CD14-positive monocyte (primary cell): ENCODE data around the gene FOS. TPM values are rescaled to one million over a fixed set of nuclear protein-coding genes. Genes with fewer than 3 reads are reported as not detected.
A peak's percentile ranks its signal among the peaks of the same experiment; 100 is the strongest.

ENCODE experiments used
- DNase-seq, 3 donors: peaks; one replicate each; pipeline ENCODE4 v3.0.0-alpha.2; 2011 to 2022
- H2AFZ ChIP-seq: 2 replicates; pipeline ENCODE4 v1.6.0; 2012; ENCODE audit warnings: mild to moderate bottlenecking, low read depth, low read length, inconsistent platforms; ENCODE audit not compliant: insufficient read depth, poor library complexity, severe bottlenecking
- H3K27ac ChIP-seq, 2 donors: 1 replicate in 1 of 2; 2 replicates in 1 of 2; pipeline ENCODE4 v1.5.1; 2012 to 2013; ENCODE audit warnings: low read length in 2 of 2, control low read depth in 1 of 2, inconsistent platforms in 1 of 2, low read depth in 1 of 2, mild to moderate bottlenecking in 1 of 2
- H3K27me3 ChIP-seq, 2 donors: one replicate each; pipeline versions ENCODE4 v1.6.0 to v1.6.1; 2011 to 2013; ENCODE audit warnings: low read length in 2 of 2; ENCODE audit not compliant: control insufficient read depth in 2 of 2, insufficient read depth in 2 of 2
- H3K36me3 ChIP-seq, 2 donors: replicated peaks in 1 of 2; 1 replicate in 1 of 2; 2 replicates in 1 of 2; pipeline versions ENCODE4 v1.5.1 to v1.6.1; 2012 to 2013; ENCODE audit warnings: low read length in 2 of 2, control low read depth in 1 of 2, inconsistent platforms in 1 of 2, mild to moderate bottlenecking in 1 of 2; ENCODE audit not compliant: insufficient read depth in 2 of 2, control insufficient read depth in 1 of 2
- H3K4me1 ChIP-seq, 2 donors: 1 replicate in 1 of 2; 2 replicates in 1 of 2; pipeline versions ENCODE4 v1.5.1 to v1.6.1; 2012 to 2013; ENCODE audit warnings: low read length in 2 of 2, control low read depth in 1 of 2, inconsistent platforms in 1 of 2, mild to moderate bottlenecking in 1 of 2, moderate library complexity in 1 of 2; ENCODE audit not compliant: insufficient read depth in 2 of 2, control insufficient read depth in 1 of 2
- H3K4me2 ChIP-seq: replicated peaks from 2 replicates; pipeline ENCODE3; 2012; ENCODE audit warnings: low read length, moderate library complexity, mild to moderate bottlenecking; ENCODE audit not compliant: poor library complexity, severe bottlenecking; ENCODE audit errors: extremely low read depth
- H3K4me3 ChIP-seq, 3 experiments: fragments of 200-600 bp in 1 of 3; sonication (generic) in 1 of 3; replicated peaks in 1 of 3; 1 replicate in 2 of 3; 2 replicates in 1 of 3; pipeline ENCODE4 v1.5.1; 2011 to 2013; ENCODE audit warnings: low read length in 3 of 3, mild to moderate bottlenecking in 3 of 3, control low read depth in 2 of 3, low read depth in 2 of 3, inconsistent platforms in 1 of 3, moderate library complexity in 1 of 3
- H3K79me2 ChIP-seq: 2 replicates; pipeline ENCODE4 v1.6.0; 2012; ENCODE audit warnings: mild to moderate bottlenecking, control low read depth, inconsistent platforms, low read length, moderate library complexity; ENCODE audit not compliant: insufficient read depth
- H3K9ac ChIP-seq: 2 replicates; pipeline ENCODE4 v1.6.0; 2017; ENCODE audit warnings: low read length, mild to moderate bottlenecking; ENCODE audit not compliant: insufficient read depth, poor library complexity, severe bottlenecking
- H3K9me3 ChIP-seq, 2 donors: replicated peaks in 1 of 2; 1 replicate in 1 of 2; 2 replicates in 1 of 2; pipeline versions ENCODE4 v1.5.1 to v1.6.1; 2012 to 2013; ENCODE audit warnings: low read length in 2 of 2, control low read depth in 1 of 2; ENCODE audit not compliant: control insufficient read depth in 1 of 2, insufficient read depth in 1 of 2
- H4K20me1 ChIP-seq: 2 replicates; pipeline ENCODE4 v1.6.0; 2012; ENCODE audit warnings: mild to moderate bottlenecking, low read length, control low read depth, moderate library complexity; ENCODE audit not compliant: insufficient read depth
- H3K27ac Mint-ChIP-seq, 7 donors: one replicate each; pipeline ENCODE4 v1.8.0; 2020; ENCODE audit warnings: mild to moderate bottlenecking in 7 of 7, mixed read lengths in 7 of 7, moderate library complexity in 6 of 7, inconsistent platforms in 2 of 7
- H3K27me3 Mint-ChIP-seq, 3 donors: one replicate each; pipeline ENCODE4 v1.8.0; 2021 to 2022; ENCODE audit warnings: low read depth in 3 of 3, mild to moderate bottlenecking in 3 of 3, mixed read lengths in 3 of 3, moderate library complexity in 3 of 3, inconsistent platforms in 1 of 3
- H3K36me3 Mint-ChIP-seq, 2 donors: one replicate each; pipeline ENCODE4 v1.8.0; 2020; ENCODE audit warnings: mixed read lengths in 2 of 2, inconsistent platforms in 1 of 2, mild to moderate bottlenecking in 1 of 2
- H3K4me1 Mint-ChIP-seq: one replicate; pipeline ENCODE4 v1.8.0; 2020; ENCODE audit warnings: mild to moderate bottlenecking, mixed read lengths
- H3K4me3 Mint-ChIP-seq, 2 donors: one replicate each; pipeline ENCODE4 v1.8.0; 2020; ENCODE audit warnings: mild to moderate bottlenecking in 2 of 2, mixed read lengths in 2 of 2, moderate library complexity in 1 of 2
- H3K9me3 Mint-ChIP-seq, 7 donors: one replicate each; pipeline ENCODE4 v1.8.0; 2020 to 2022; ENCODE audit warnings: mixed read lengths in 7 of 7, mild to moderate bottlenecking in 6 of 7, moderate library complexity in 6 of 7, inconsistent platforms in 2 of 7
- CTCF ChIP-seq: fragments of 200-600 bp; IDR thresholded peaks from one replicate; pipeline ENCODE4 v1.8.0; 2022; ENCODE audit warnings: antibody characterized with exemption, mild to moderate bottlenecking
- WGBS: methylation state at CpG from one replicate; pipeline ENCODE4 v1.1.5; 2013; ENCODE audit warnings: missing lambda C conversion rate; ENCODE audit not compliant: insufficient coverage; 5-methylcytosine and 5-hydroxymethylcytosine counted together
- intact Hi-C, 2 donors: fragments of 100-400 bp; cut with micrococcal nuclease; formaldehyde crosslinking; loops; one replicate each; pipeline versions ENCODE4 v1.15.0 to v1.15.1; 2023
- polyA plus RNA-seq, 3 donors: library from polyadenylated mRNA; depleted of rRNA in 1 of 3; unstranded in 2 of 3; stranded (reverse) in 1 of 3; fragments of 300-500 nt in 2 of 3; fragments of >200 nt in 1 of 3; fragmentation: Illumina TruSeq in 2 of 3; gene quantifications; 1 replicate in 2 of 3; 2 replicates in 1 of 3; pipeline ENCODE4 v1.2.3, GENCODE V29; 2012 to 2021

FOS gene
- polyA plus RNA-seq, 3 donors: 4,403 to 5,159 (median 4,841) TPM

GRCh38 chr14:75299059-75299458, 20.4 kb downstream of the FOS start:
- Mint-ChIP-seq H3K9me3 (peaks cover 0 to 1% (median 0%) of the 10 kb centered on the region in 7 donors), H3K4me1 (peaks cover 87% of the 10 kb centered on the region), H3K36me3 (peaks cover 0 to 2% of the 10 kb centered on the region in 2 donors), H3K27ac (peak overlapping the region; percentile 99 to 100 (median 100)), H3K27me3 (peaks cover 0 to 8% (median 2%) of the 10 kb centered on the region in 3 donors), H3K4me3 (peak overlapping the region; percentile 72 to 84)
- DNase-seq: peak; percentile 96 to 99 (median 99)
- H3K4me2 ChIP-seq: peak overlapping the region; percentile 69
- no peaks in the 10 kb centered on the region for H3K27me3 ChIP-seq
- no peaks in the 10 kb centered on the region for H3K36me3 ChIP-seq
- no peaks in the 10 kb centered on the region for H4K20me1 ChIP-seq
- peaks cover 17% of the 10 kb centered on the region for H3K79me2 ChIP-seq
- TF ChIP-seq CTCF: no peak
- H3K4me1 ChIP-seq: peaks cover 92 to 95% of the 10 kb centered on the region in 2 donors
- peak overlapping the region; percentile 98 for H3K27ac ChIP-seq
- intact Hi-C loops: loop anchor here (5.0 kb wide), 2 partner anchors 117 to 122 kb away; partner anchors contain the start of gene TMED10 (in 1 of the 2)
- 0% methylated on average over 6 of the region's 8 CpGs for WGBS
- no peak overlapping the region for H2AFZ ChIP-seq
- H3K9ac ChIP-seq: peak overlapping the region; percentile 85
- peak overlapping the region in 1 of 3 experiments; percentile 57 for H3K4me3 ChIP-seq
- H3K9me3 ChIP-seq: no peaks in the 10 kb centered on the region

- H3K4me1 ChIP-seq: peaks cover 90% of the 10 kb centered on the region in 2 donors
- intact Hi-C loops: loop anchor here (5.0 kb wide), 2 partner anchors 117 to 122 kb away; partner anchors contain the start of gene TMED10 (in 1 of the 2)
- H3K27ac ChIP-seq: peak overlapping the region; percentile 98
- peaks cover 0 to 1% (median 0%) of the 10 kb centered on the region in 7 donors for H3K9me3 Mint-ChIP-seq
- H2AFZ ChIP-seq: no peak overlapping the region
- H3K79me2 ChIP-seq: peaks cover 14% of the 10 kb centered on the region
- peaks cover 0 to 2% of the 10 kb centered on the region in 2 donors for H3K36me3 Mint-ChIP-seq
- no peak for DNase-seq
- H3K4me3 Mint-ChIP-seq: no peak overlapping the region
- H3K9me3 ChIP-seq: no peaks in the 10 kb centered on the region
- H3K36me3 ChIP-seq: no peaks in the 10 kb centered on the region
- peaks cover 0 to 6% (median 2%) of the 10 kb centered on the region in 3 donors for H3K27me3 Mint-ChIP-seq
- H3K9ac ChIP-seq: peak overlapping the region; percentile 85
- H3K4me3 ChIP-seq: peak overlapping the region in 1 of 3 experiments; percentile 57
- H3K27ac Mint-ChIP-seq: peak overlapping the region; percentile 99 to 100 (median 100)
- TF ChIP-seq CTCF: no peak
- no peaks in the 10 kb centered on the region for H4K20me1 ChIP-seq
- H3K27me3 ChIP-seq: no peaks in the 10 kb centered on the region
- no peak overlapping the region for H3K4me2 ChIP-seq
- H3K4me1 Mint-ChIP-seq: peaks cover 87% of the 10 kb centered on the region
- no CpG with 5 or more reads among the region's 1 CpG for WGBS
These were observed 20.9 kb downstream of the FOS start for GRCh38 chr14:75299576-75299975.
